K562 (cell line): ENCODE data around the gene KLHL6. TPM values are rescaled to one million over a fixed set of nuclear protein-coding genes. Genes with fewer than 3 reads are reported as not detected.

Experiments
- ATAC-seq: fragments of 200-7000 bp; cut with Tn5 transposase; 3 replicates; pipeline ENCODE4 v1.9.1; 2020; ENCODE audit warnings: moderate library complexity
- BruUV-seq: library from RNA; stranded (reverse); fragments of 400-500 nt; replicated peaks from 2 replicates; lab custom pipeline; 2021; lab: Mats Ljungman, UMichigan
- CTCF ChIA-PET: fragments of 300-600 bp; formaldehyde crosslinking; extraction: SDS; loops from one replicate; lab custom pipeline; 2021; ENCODE audit warnings: low intra/inter-chr PET ratio; lab: Yijun Ruan, JAX
- POLR2A ChIA-PET: fragments of 300-600, 350-650 bp; sonication (Branson Sonifier 250); formaldehyde crosslinking; extraction: SDS; loops from one replicate; lab custom pipeline; 2021; ENCODE audit warnings: antibody characterized with exemption, inconsistent platforms; lab: Yijun Ruan, JAX
- DNase-seq, 4 experiments: peaks; one replicate each; pipeline versions ENCODE4 v3.0.0 to v3.0.0-alpha.2; 2011 to 2018; ENCODE audit warnings: low spot score in 3 of 4, mixed read lengths in 3 of 4; ENCODE audit errors: extremely low read depth in 1 of 4
- FAIRE-seq: peaks from 2 replicates; lab custom pipeline; 2011; peaks lifted over from hg19 to GRCh38; lab: Jason Lieb, UNC
- H2AFZ ChIP-seq: 2 replicates; pipeline ENCODE4 v1.6.0; 2011; ENCODE audit warnings: low read depth, low read length, control low read depth, inconsistent platforms
- H3K27ac ChIP-seq: fragments of 200-600 bp; 3 replicates; pipeline ENCODE4 v1.8.0; 2011; ENCODE audit warnings: low read depth, mild to moderate bottlenecking, control low read depth, inconsistent platforms, low read length, moderate library complexity, mixed read lengths; ENCODE audit errors: extremely low read depth
- H3K27me3 ChIP-seq, 2 experiments: fragments of 300-600 bp in 1 of 2; 2 replicates in 1 of 2; 3 replicates in 1 of 2; pipeline versions ENCODE4 v1.6.0 to v1.8.0; 2011; ENCODE audit warnings: inconsistent platforms in 2 of 2, low read length in 2 of 2, mild to moderate bottlenecking in 1 of 2, mixed read lengths in 1 of 2, moderate library complexity in 1 of 2; ENCODE audit not compliant: control insufficient read depth in 2 of 2, insufficient read depth in 2 of 2
- H3K36me3 ChIP-seq: fragments of 300-600 bp; 3 replicates; pipeline ENCODE4 v1.8.0; 2011; ENCODE audit warnings: mild to moderate bottlenecking, low read length, inconsistent platforms; ENCODE audit not compliant: control insufficient read depth, insufficient read depth
- H3K4me1 ChIP-seq, 2 experiments: fragments of 200-600 bp in 1 of 2; replicated peaks in 1 of 2; 2 replicates in 1 of 2; 3 replicates in 1 of 2; pipeline versions ENCODE4 v1.5.1 to v1.8.0; 2011; ENCODE audit warnings: inconsistent platforms in 2 of 2, low read length in 2 of 2, mild to moderate bottlenecking in 1 of 2, mixed read lengths in 1 of 2, moderate library complexity in 1 of 2; ENCODE audit not compliant: control insufficient read depth in 2 of 2, insufficient read depth in 2 of 2
- H3K4me2 ChIP-seq: 2 replicates; pipeline ENCODE4 v1.6.1; 2011; ENCODE audit warnings: low read length, control low read depth, inconsistent platforms, mixed read lengths; ENCODE audit not compliant: insufficient read depth
- H3K4me3 ChIP-seq: fragments of 200-600 bp; sonication (generic), shearing (Covaris generic); 2 replicates; pipeline ENCODE4 v1.5.1; 2016; ENCODE audit warnings: control low read depth, inconsistent platforms
- H3K79me2 ChIP-seq: fragments of 200-600 bp; 3 replicates; pipeline ENCODE4 v1.8.0; 2011; ENCODE audit warnings: low read length, inconsistent platforms; ENCODE audit not compliant: control insufficient read depth, insufficient read depth
- H3K9ac ChIP-seq, 2 experiments: 2 replicates each; pipeline versions ENCODE4 v1.6.0 to v1.6.1; 2011; ENCODE audit warnings: low read depth in 2 of 2, low read length in 2 of 2, control low read depth in 1 of 2, inconsistent platforms in 1 of 2, mild to moderate bottlenecking in 1 of 2, mixed read lengths in 1 of 2; ENCODE audit not compliant: insufficient read depth in 1 of 2
- H3K9me1 ChIP-seq: one replicate; pipeline ENCODE4 v1.6.0; 2011; ENCODE audit warnings: inconsistent platforms, mild to moderate bottlenecking, low read length, moderate library complexity; ENCODE audit not compliant: control insufficient read depth, insufficient read depth
- H3K9me3 ChIP-seq: replicated peaks from 2 replicates; pipeline ENCODE4 v1.5.1; 2011; ENCODE audit warnings: low read depth, low read length, inconsistent platforms; ENCODE audit not compliant: control insufficient read depth, insufficient read depth
- H4K20me1 ChIP-seq: replicated peaks from 2 replicates; pipeline ENCODE4 v1.6.1; 2011; ENCODE audit warnings: low read length, inconsistent platforms, mixed read lengths; ENCODE audit not compliant: control insufficient read depth, insufficient read depth
- ETS1 ChIP-seq: conservative IDR thresholded peaks from 2 replicates; pipeline ENCODE4 v1.6.1; 2011; ENCODE audit warnings: low read depth, mild to moderate bottlenecking, low read length; ENCODE audit not compliant: control insufficient read depth
- FOSL1 ChIP-seq: fragments of 200-800 bp; sonication (Bioruptor generic); conservative IDR thresholded peaks from 2 replicates; pipeline ENCODE4 v1.6.1; 2016; ENCODE audit warnings: missing genetic modification characterization, missing compliant biosample characterization
- HDGF ChIP-seq: fragments of 450-650 bp; IDR thresholded peaks from 2 replicates; pipeline ENCODE4 v1.6.1; 2016
- HES1 ChIP-seq: fragments of 450-650 bp; IDR thresholded peaks from 2 replicates; pipeline ENCODE4 v1.6.1; 2016; ENCODE audit warnings: low read depth, mild to moderate bottlenecking, moderate library complexity
- LARP7 ChIP-seq: fragments of 450-650 bp; IDR thresholded peaks from 2 replicates; pipeline ENCODE4 v1.6.1; 2016
- MCM3 ChIP-seq: fragments of 450-650 bp; IDR thresholded peaks from 2 replicates; pipeline ENCODE4 v1.6.1; 2016
- NBN ChIP-seq: fragments of 450-650 bp; IDR thresholded peaks from 2 replicates; pipeline ENCODE4 v1.6.1; 2016; ENCODE audit warnings: low read depth, mild to moderate bottlenecking
- NCOA2 ChIP-seq, 2 experiments: fragments of 450-650 bp; IDR thresholded peaks; 2 replicates each; pipeline ENCODE4 v1.6.1; 2018; ENCODE audit warnings: mild to moderate bottlenecking in 2 of 2, moderate library complexity in 1 of 2; ENCODE audit not compliant: partially characterized antibody in 2 of 2
- NFRKB ChIP-seq: fragments of 450-650 bp; IDR thresholded peaks from 2 replicates; pipeline ENCODE4 v1.6.1; 2016; ENCODE audit warnings: low read depth
- NR2C1 ChIP-seq, 2 experiments: fragments of 450-650 bp; IDR thresholded peaks; 2 replicates each; pipeline ENCODE4 v1.6.1; 2017; ENCODE audit warnings: mild to moderate bottlenecking in 2 of 2, antibody characterized with exemption in 1 of 2, inconsistent platforms in 1 of 2, missing compliant biosample characterization in 1 of 2, missing genetic modification characterization in 1 of 2
- SIN3A ChIP-seq, 2 experiments: fragments of 150-350 bp in 1 of 2; IDR thresholded peaks; 2 replicates each; pipeline ENCODE4 v1.6.1; 2011 to 2016; ENCODE audit warnings: borderline replicate concordance in 2 of 2, low read depth in 2 of 2, low read length in 2 of 2, mild to moderate bottlenecking in 2 of 2, moderate library complexity in 2 of 2; ENCODE audit not compliant: control insufficient read depth in 1 of 2
- SMAD3 ChIP-seq: fragments of 450-650 bp; formaldehyde crosslinking; conservative IDR thresholded peaks from 2 replicates; pipeline ENCODE4 v1.4.0; 2020; ENCODE audit warnings: mild to moderate bottlenecking
- STAT6 ChIP-seq: sonication (generic); formaldehyde crosslinking; IDR thresholded peaks from 2 replicates; pipeline ENCODE4 v1.8.1; 2023; ENCODE audit warnings: mild to moderate bottlenecking, missing genetic modification reagents
- ZNF124 ChIP-seq: sonication (generic); formaldehyde crosslinking; IDR thresholded peaks from 2 replicates; pipeline ENCODE4 v1.8.1; 2022; ENCODE audit warnings: missing genetic modification reagents
- ZNF586 ChIP-seq: fragments of 450-650 bp; formaldehyde crosslinking; conservative IDR thresholded peaks from 2 replicates; pipeline ENCODE4 v1.4.0; 2020; ENCODE audit warnings: mild to moderate bottlenecking, moderate library complexity
- WGBS: fragments of 100-300 bp; shearing (Covaris generic); methylation state at CpG from one replicate; pipeline ENCODE4 v1.1.6; 2016; ENCODE audit warnings: low coverage, mixed read lengths; ENCODE audit not compliant: insufficient coverage; ENCODE audit errors: missing lambda C conversion rate; 5-methylcytosine and 5-hydroxymethylcytosine counted together
- in situ Hi-C: fragments of 300-500 bp; cut with MboI; formaldehyde crosslinking; loops from 4 replicates; pipeline ENCODE4 v1.15.0; 2018; ENCODE audit warnings: inconsistent platforms, mixed read lengths
- intact Hi-C: fragments of 100-400 bp; cut with micrococcal nuclease; formaldehyde crosslinking; loops from 2 replicates; pipeline ENCODE4 v1.14.2; 2022
- polyA plus RNA-seq, 8 experiments: library from polyadenylated mRNA; depleted of rRNA in 4 of 8; stranded (reverse) in 5 of 8; unstranded in 3 of 8; fragments of >200 nt; fragmentation: Nextera tagmentation in 2 of 8; fragmentation: Illumina TruSeq in 1 of 8; extraction: Ambion mirVana in 2 of 8; extraction: Trizol in 1 of 8; gene quantifications; 2 replicates each; pipeline versions ENCODE4 v1.2.1 to v1.2.3, GENCODE V29; 2011 to 2014; ENCODE audit warnings: inconsistent platforms in 1 of 8, missing spikeins in 1 of 8
- total RNA-seq, 7 experiments: library from RNA; depleted of rRNA in 6 of 7; stranded (reverse); fragments of >200 nt in 6 of 7; fragmentation: Illumina TruSeq in 2 of 7; extraction: Trizol in 2 of 7; gene quantifications; 2 replicates each; pipeline versions ENCODE4 v1.2.1 to v1.2.3, GENCODE V29; 2011 to 2021; ENCODE audit warnings: low replicate concordance in 1 of 7

Gene KLHL6
- total and polyA plus RNA-seq, 9 of the 15 experiments (the other 6 are each of a cell fraction or from before 2014, with no cell fraction given) = 0.18 to 2.1 (median 1.4) TPM

- FAIRE-seq = no peak
- H3K36me3 ChIP-seq = no peaks in the 10 kb centered on the region
Observed at GRCh38 chr3:183493296-183494045, 62.0 kb downstream of the KLHL6 start.

GRCh38 chr3:183492849-183493179 is 62.7 kb downstream of the KLHL6 start:
- BruUV-seq = no TSS peak
- DNase-seq = no peak
- ATAC-seq = no peak
- no peak overlapping the region for H3K9ac ChIP-seq
- no peak overlapping the region for H3K4me2 ChIP-seq
- POLR2A ChIA-PET = interaction anchor here (1.0 to 2.1 kb wide), 4 partner anchors 10 to 15 kb away, joined by 3 to 7 read pairs (median 3); no protein-coding TSS in a partner anchor
- H2AFZ ChIP-seq = no peak overlapping the region
- in situ Hi-C loops (no loop called here), intact Hi-C loops (no loop called here)
- H3K9me3 ChIP-seq = no peaks in the 10 kb centered on the region; the same call in 1 of the 2 replicates
- WGBS = 27% methylated on average over 4 of the region's 4 CpGs
- H3K4me1 ChIP-seq = peaks cover 8 to 9% of the 10 kb centered on the region in 2 experiments; a peak in 3 of 5 replicates
- no peaks in the 10 kb centered on the region for H3K36me3 ChIP-seq
- no peaks in the 10 kb centered on the region for H3K9me1 ChIP-seq
- no peaks in the 10 kb centered on the region for H3K79me2 ChIP-seq
- FAIRE-seq = no peak
- H3K27me3 ChIP-seq = no peaks in the 10 kb centered on the region
- no peaks in the 10 kb centered on the region for H4K20me1 ChIP-seq
- no peak overlapping the region for H3K4me3 ChIP-seq
- CTCF ChIA-PET = no interaction called here
- no peak overlapping the region for H3K27ac ChIP-seq
- TF ChIP-seq LARP7 = no peak
- no peak for TF ChIP-seq ZNF586 (CRISPR knock-in tag)
- TF ChIP-seq ZNF124 (CRISPR knock-in tag) = no peak
- TF ChIP-seq HES1 = no peak
- no peak for TF ChIP-seq MCM3
- TF ChIP-seq NFRKB = no peak
- TF ChIP-seq STAT6 (CRISPR knock-in tag) = no peak
- TF ChIP-seq NBN = no peak
- no peak for TF ChIP-seq ETS1

More at GRCh38 chr3:183493296-183494045, 62.0 kb downstream of the KLHL6 start:
- Histone ChIP-seq H3K9me1 (no peaks in the 10 kb centered on the region), H3K4me1 (peaks cover 8 to 9% of the 10 kb centered on the region in 2 experiments; a peak in 3 of 5 replicates), H2AFZ (0 out of 2 replicates have a peak overlapping the region, but pooled peaks have one; percentile 22), H3K9ac (no peak overlapping the region), H4K20me1 (no peaks in the 10 kb centered on the region), H3K79me2 (no peaks in the 10 kb centered on the region), H3K27ac (no peak overlapping the region), H3K4me2 (no peak overlapping the region), H3K27me3 (no peaks in the 10 kb centered on the region), H3K4me3 (no peak overlapping the region), H3K9me3 (no peaks in the 10 kb centered on the region; the same call in 1 of the 2 replicates)
- BruUV-seq = no TSS peak
- 34% methylated on average over 4 of the region's 4 CpGs for WGBS
- no peak for ATAC-seq
- in situ Hi-C loops = no loop called here
- intact Hi-C loops = no loop called here
- TF ChIP-seq SMAD3 (CRISPR knock-in tag) (no peak), NR2C1 (IDR thresholded peaks at IDR 0.05) (no peak), NR2C1 (tag; IDR thresholded peaks at IDR 0.05) (no peak), NCOA2 (IDR thresholded peaks at IDR 0.05; ENCODE audit: partially characterized antibody in 2 of 2) (no peak), HDGF (no peak), FOSL1 (tag) (no peak), SIN3A (IDR thresholded peaks at IDR 0.05; ENCODE audit: borderline replicate concordance in 2 of 2, control insufficient read depth in 1 of 2, low read depth in 2 of 2, low read length in 2 of 2) (no peak)
- ChIA-PET POLR2A (interaction anchor here (1.0 to 2.1 kb wide), 3 partner anchors 9 to 16 kb away, joined by 3 to 7 read pairs (median 3); no protein-coding TSS in a partner anchor), CTCF (no interaction called here)
- DNase-seq = no peak
